GM23338 (cell line): Measurements from ENCODE around the gene DCDC1. TPM values are rescaled to one million over a fixed set of nuclear protein-coding genes. Genes with fewer than 3 reads are reported as not detected.

Experiments
- ATAC-seq: fragments of 200-7000 bp; cut with Tn5 transposase; 3 replicates; pipeline ENCODE4 v1.9.1; 2020
- DNase-seq: peaks from one replicate; pipeline ENCODE4 v3.0.0-alpha.2; 2015; ENCODE audit warnings: low spot score
- H2AFZ ChIP-seq: fragments of 200-600 bp; sonication (generic); 2 replicates; pipeline ENCODE4 v1.8.0; 2016; ENCODE audit warnings: antibody characterized with exemption, mild to moderate bottlenecking, moderate library complexity
- H3F3A ChIP-seq: fragments of 200-600 bp; sonication (generic); replicated peaks from 2 replicates; pipeline ENCODE4 v1.8.0; 2017; ENCODE audit warnings: antibody characterized with exemption, mixed run types, low read depth
- H3K27ac ChIP-seq: fragments of 200-600 bp; sonication (generic); 2 replicates; pipeline ENCODE4 v1.6.1; 2016; ENCODE audit warnings: low read depth
- H3K27me3 ChIP-seq: fragments of 200-600 bp; sonication (generic); 2 replicates; pipeline ENCODE4 v1.8.0; 2016; ENCODE audit warnings: mild to moderate bottlenecking, mixed run types, moderate library complexity; ENCODE audit not compliant: insufficient read depth
- H3K36me3 ChIP-seq: fragments of 200-600 bp; sonication (generic); 2 replicates; pipeline ENCODE4 v1.8.0; 2016; ENCODE audit warnings: mild to moderate bottlenecking; ENCODE audit not compliant: insufficient read depth
- H3K4me1 ChIP-seq: fragments of 200-600 bp; sonication (generic); 2 replicates; pipeline ENCODE4 v1.8.0; 2016; ENCODE audit warnings: mild to moderate bottlenecking, moderate library complexity; ENCODE audit not compliant: insufficient read depth
- H3K4me2 ChIP-seq: fragments of 200-600 bp; sonication (generic); 2 replicates; pipeline ENCODE4 v1.7.1; 2017; ENCODE audit warnings: mixed run types
- H3K4me3 ChIP-seq: fragments of 200-600 bp; sonication (generic); 2 replicates; pipeline ENCODE4 v1.6.1; 2016; ENCODE audit warnings: mixed run types
- H3K79me2 ChIP-seq: fragments of 200-600 bp; sonication (generic); replicated peaks from 2 replicates; pipeline ENCODE4 v1.8.0; 2017; ENCODE audit warnings: mild to moderate bottlenecking; ENCODE audit not compliant: insufficient read depth
- H3K9me2 ChIP-seq: fragments of 200-600 bp; sonication (generic); 2 replicates; pipeline ENCODE4 v1.8.0; 2017; ENCODE audit not compliant: insufficient read depth
- H4K20me1 ChIP-seq: fragments of 200-600 bp; sonication (generic); replicated peaks from 2 replicates; pipeline ENCODE4 v1.8.0; 2017; ENCODE audit warnings: mild to moderate bottlenecking; ENCODE audit not compliant: insufficient read depth
- H3K27ac Mint-ChIP-seq: 2 replicates; pipeline ENCODE4 v1.8.0; 2020; ENCODE audit warnings: inconsistent platforms, mild to moderate bottlenecking, moderate library complexity, mixed read lengths
- H3K27me3 Mint-ChIP-seq: 3 replicates; pipeline ENCODE4 v1.8.0; 2022; ENCODE audit warnings: low read depth, mild to moderate bottlenecking, moderate library complexity, mixed read lengths, inconsistent platforms; ENCODE audit not compliant: insufficient read depth, poor library complexity
- H3K36me3 Mint-ChIP-seq: 3 replicates; pipeline ENCODE4 v1.8.0; 2021; ENCODE audit warnings: low read depth, mild to moderate bottlenecking, inconsistent platforms, moderate library complexity, mixed read lengths
- H3K4me1 Mint-ChIP-seq: 3 replicates; pipeline ENCODE4 v1.8.0; 2020; ENCODE audit warnings: mild to moderate bottlenecking, inconsistent platforms, mixed read lengths
- H3K4me3 Mint-ChIP-seq: 3 replicates; pipeline ENCODE4 v1.8.0; 2021; ENCODE audit warnings: moderate library complexity, mild to moderate bottlenecking, inconsistent platforms, mixed read lengths
- H3K9me3 Mint-ChIP-seq: 3 replicates; pipeline ENCODE4 v1.8.0; 2020; ENCODE audit warnings: moderate library complexity, mild to moderate bottlenecking, inconsistent platforms, mixed read lengths
- CREB1 ChIP-seq: fragments of 250-450 bp; sonication (Bioruptor Pico); IDR thresholded peaks from 2 replicates; pipeline ENCODE4 v1.5.0; 2020; ENCODE audit warnings: low read depth, mild to moderate bottlenecking, moderate library complexity
- ETS1 ChIP-seq: IDR thresholded peaks from 2 replicates; pipeline ENCODE4 v1.6.1; 2016; ENCODE audit warnings: antibody characterized with exemption
- EZH2 ChIP-seq: fragments of 200-600 bp; sonication (generic); IDR thresholded peaks from one replicate; pipeline ENCODE4 v1.8.0; 2017; ENCODE audit warnings: antibody characterized with exemption, mild to moderate bottlenecking, low read depth; ENCODE audit not compliant: unreplicated experiment
- EZH2phosphoT487 ChIP-seq: fragments of 200-600 bp; sonication (generic); IDR thresholded peaks from one replicate; pipeline ENCODE4 v1.8.1; 2018; ENCODE audit warnings: antibody characterized with exemption; ENCODE audit not compliant: unreplicated experiment
- JUNB ChIP-seq: IDR thresholded peaks from one replicate; pipeline ENCODE4 v1.6.1; 2016; ENCODE audit warnings: antibody characterized with exemption; ENCODE audit not compliant: unreplicated experiment
- NANOG ChIP-seq: IDR thresholded peaks from 2 replicates; pipeline ENCODE4 v1.6.1; 2016; ENCODE audit warnings: antibody characterized with exemption, borderline replicate concordance
- POLR2AphosphoS5 ChIP-seq: IDR thresholded peaks from 2 replicates; pipeline ENCODE4 v1.6.1; 2016; ENCODE audit warnings: antibody characterized with exemption, low read depth
- REST ChIP-seq: IDR thresholded peaks from one replicate; pipeline ENCODE4 v1.6.1; 2018; ENCODE audit warnings: antibody characterized with exemption; ENCODE audit not compliant: unreplicated experiment
- STAT1 ChIP-seq: IDR thresholded peaks from one replicate; pipeline ENCODE4 v1.6.1; 2016; ENCODE audit warnings: antibody characterized with exemption; ENCODE audit not compliant: unreplicated experiment
- ZNF114 ChIP-seq: fragments of 250-450 bp; sonication (Bioruptor Pico); IDR thresholded peaks from 2 replicates; pipeline ENCODE4 v1.5.0; 2020; ENCODE audit warnings: mild to moderate bottlenecking, moderate library complexity
- ZNF331 ChIP-seq: fragments of 250-450 bp; sonication (Bioruptor Pico); IDR thresholded peaks from 2 replicates; pipeline ENCODE4 v1.5.0; 2020; ENCODE audit warnings: low read depth, mild to moderate bottlenecking, moderate library complexity
- polyA plus RNA-seq: library from polyadenylated mRNA; unstranded; fragments of >200 nt; fragmentation: Nextera tagmentation; extraction: Ambion mirVana; gene quantifications from 2 replicates; pipeline ENCODE4 v1.2.1, GENCODE V29; 2016
- total RNA-seq: library from RNA; depleted of rRNA; stranded (reverse); fragments of >200 nt; shearing (Covaris generic); gene quantifications from 2 replicates; pipeline ENCODE4 v1.2.3, GENCODE V29; 2014
- TF ChIP-seq, protein P1 (sequence below), 2 experiments: fragments of 200-600 bp in 1 of 2; sonication (generic) in 1 of 2; conservative IDR thresholded peaks; 2 replicates each; pipeline versions ENCODE4 v1.5.1 to v1.6.1; 2016 to 2017; ENCODE audit warnings: antibody characterized with exemption in 2 of 2, low read depth in 2 of 2, mild to moderate bottlenecking in 2 of 2, moderate library complexity in 1 of 2

Gene DCDC1
- total and polyA plus RNA-seq, 2 experiments from 2014 or later, result 0.56 to 0.58 TPM

DNA sequence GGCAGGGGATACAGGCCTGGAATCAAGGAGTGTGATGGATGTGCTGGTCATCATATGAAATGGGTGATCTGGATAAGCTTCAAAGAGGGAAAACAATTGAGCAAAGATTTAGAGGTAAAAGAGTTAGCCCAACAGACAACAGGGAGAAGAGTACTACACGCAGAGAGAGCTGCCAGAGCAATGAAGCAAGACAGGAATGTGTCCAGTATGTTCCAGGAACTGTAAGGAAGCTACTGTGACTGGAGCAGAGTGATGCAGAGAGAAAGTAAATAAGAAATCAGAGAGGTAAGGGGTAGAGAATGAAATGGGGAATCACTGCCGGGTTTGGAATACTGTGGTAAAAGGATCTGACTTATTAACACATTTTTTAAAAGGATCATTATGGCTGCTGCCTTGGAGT, 255.1 kb downstream of the DCDC1 start:
- peaks cover 7% of the 10 kb centered on the region; the same call in 1 of the 2 replicates for H3K4me1 ChIP-seq
- no peak for ATAC-seq
- H3K27me3 ChIP-seq, result no peaks in the 10 kb centered on the region
- H3K36me3 ChIP-seq, result no peaks in the 10 kb centered on the region
- no peaks in the 10 kb centered on the region for H3K27me3 Mint-ChIP-seq
- H3K9me2 ChIP-seq, result no peaks in the 10 kb centered on the region
- H3K27ac Mint-ChIP-seq, result no peak overlapping the region
- H2AFZ ChIP-seq, result peak overlapping the region; percentile 69; the same call in 1 of the 2 replicates
- H4K20me1 ChIP-seq, result no peaks in the 10 kb centered on the region
- no peaks in the 10 kb centered on the region for H3K36me3 Mint-ChIP-seq
- no peak for DNase-seq
- H3K9me3 Mint-ChIP-seq, result no peaks in the 10 kb centered on the region
- H3K27ac ChIP-seq, result no peak overlapping the region
- H3K4me3 ChIP-seq, result no peak overlapping the region
- no peaks in the 10 kb centered on the region for H3K79me2 ChIP-seq
- TF ChIP-seq, protein P1, sequence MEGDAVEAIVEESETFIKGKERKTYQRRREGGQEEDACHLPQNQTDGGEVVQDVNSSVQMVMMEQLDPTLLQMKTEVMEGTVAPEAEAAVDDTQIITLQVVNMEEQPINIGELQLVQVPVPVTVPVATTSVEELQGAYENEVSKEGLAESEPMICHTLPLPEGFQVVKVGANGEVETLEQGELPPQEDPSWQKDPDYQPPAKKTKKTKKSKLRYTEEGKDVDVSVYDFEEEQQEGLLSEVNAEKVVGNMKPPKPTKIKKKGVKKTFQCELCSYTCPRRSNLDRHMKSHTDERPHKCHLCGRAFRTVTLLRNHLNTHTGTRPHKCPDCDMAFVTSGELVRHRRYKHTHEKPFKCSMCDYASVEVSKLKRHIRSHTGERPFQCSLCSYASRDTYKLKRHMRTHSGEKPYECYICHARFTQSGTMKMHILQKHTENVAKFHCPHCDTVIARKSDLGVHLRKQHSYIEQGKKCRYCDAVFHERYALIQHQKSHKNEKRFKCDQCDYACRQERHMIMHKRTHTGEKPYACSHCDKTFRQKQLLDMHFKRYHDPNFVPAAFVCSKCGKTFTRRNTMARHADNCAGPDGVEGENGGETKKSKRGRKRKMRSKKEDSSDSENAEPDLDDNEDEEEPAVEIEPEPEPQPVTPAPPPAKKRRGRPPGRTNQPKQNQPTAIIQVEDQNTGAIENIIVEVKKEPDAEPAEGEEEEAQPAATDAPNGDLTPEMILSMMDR (conservative IDR thresholded peaks at IDR 0.05; ENCODE audit: low read depth in 2 of 2), result no peak
- TF ChIP-seq ETS1 (no peak), ZNF114 (CRISPR knock-in tag) (no peak), ZNF331 (no peak), STAT1 (no peak), JUNB (no peak), REST (no peak), POLR2AphosphoS5 (no peak), NANOG (no peak), CREB1 (no peak), EZH2 (no peak), EZH2phosphoT487 (no peak)
- no peak overlapping the region for H3K4me2 ChIP-seq
- no peak overlapping the region for H3K4me3 Mint-ChIP-seq
- peaks cover 15% of the 10 kb centered on the region for H3K4me1 Mint-ChIP-seq
- H3F3A ChIP-seq, result no peaks in the 10 kb centered on the region
